Astrocyte (in vitro differentiated cells and primary cell): ENCODE measurements around the gene RAD51AP1. TPM values are rescaled to one million over a fixed set of nuclear protein-coding genes. Genes with fewer than 3 reads are reported as not detected.

Source experiments
- DNase-seq: peaks from one replicate; pipeline ENCODE4 v3.0.0-alpha.2; 2010; ENCODE audit warnings: low read depth
- FAIRE-seq: peaks from 2 replicates; lab custom pipeline; 2011; peaks lifted over from hg19 to GRCh38; lab: Jason Lieb, UNC
- H2AFZ ChIP-seq: 2 replicates; pipeline ENCODE4 v1.6.0; 2012; ENCODE audit warnings: low read depth, low read length, inconsistent platforms
- H3K27ac ChIP-seq: 2 replicates; pipeline ENCODE4 v1.5.1; 2011; ENCODE audit warnings: low read depth, low read length, inconsistent platforms
- H3K27me3 ChIP-seq: 2 replicates; pipeline ENCODE4 v1.6.0; 2011; ENCODE audit warnings: low read length, inconsistent platforms; ENCODE audit not compliant: insufficient read depth
- H3K36me3 ChIP-seq: 2 replicates; pipeline ENCODE4 v1.5.1; 2011; ENCODE audit warnings: low read length, inconsistent platforms; ENCODE audit not compliant: insufficient read depth
- H3K4me1 ChIP-seq: 2 replicates; pipeline ENCODE4 v1.5.1; 2011; ENCODE audit warnings: low read length, inconsistent platforms; ENCODE audit not compliant: insufficient read depth
- H3K4me2 ChIP-seq: 2 replicates; pipeline ENCODE4 v1.6.0; 2012; ENCODE audit warnings: low read length, inconsistent platforms
- H3K4me3 ChIP-seq: 2 replicates; pipeline ENCODE4 v1.5.1; 2011; ENCODE audit warnings: low read depth, mild to moderate bottlenecking, low read length, inconsistent platforms; ENCODE audit not compliant: insufficient read depth
- H3K79me2 ChIP-seq: 2 replicates; pipeline ENCODE4 v1.6.0; 2012; ENCODE audit warnings: mild to moderate bottlenecking, low read length, inconsistent platforms; ENCODE audit not compliant: insufficient read depth
- H3K9ac ChIP-seq: 2 replicates; pipeline ENCODE4 v1.6.0; 2012; ENCODE audit warnings: mild to moderate bottlenecking, low read length, inconsistent platforms
- H3K9me3 ChIP-seq: 2 replicates; pipeline ENCODE4 v1.5.1; 2012; ENCODE audit warnings: low read depth, mild to moderate bottlenecking, low read length, inconsistent platforms; ENCODE audit not compliant: insufficient read depth
- H4K20me1 ChIP-seq: 2 replicates; pipeline ENCODE4 v1.6.0; 2012; ENCODE audit warnings: low read length, inconsistent platforms; ENCODE audit not compliant: insufficient read depth
- H3K27ac Mint-ChIP-seq: one replicate; pipeline ENCODE4 v1.8.0; 2021; ENCODE audit warnings: mild to moderate bottlenecking, mixed read lengths; ENCODE audit not compliant: unreplicated experiment
- H3K27me3 Mint-ChIP-seq: one replicate; pipeline ENCODE4 v1.8.0; 2021; ENCODE audit warnings: low read depth, mixed read lengths; ENCODE audit not compliant: unreplicated experiment
- H3K36me3 Mint-ChIP-seq: one replicate; pipeline ENCODE4 v1.8.0; 2021; ENCODE audit warnings: low read depth, mixed read lengths; ENCODE audit not compliant: unreplicated experiment
- H3K4me1 Mint-ChIP-seq: one replicate; pipeline ENCODE4 v1.8.0; 2021; ENCODE audit warnings: low read depth, mixed read lengths; ENCODE audit not compliant: unreplicated experiment
- H3K4me3 Mint-ChIP-seq: one replicate; pipeline ENCODE4 v1.8.0; 2021; ENCODE audit warnings: mild to moderate bottlenecking, moderate library complexity, mixed read lengths; ENCODE audit not compliant: unreplicated experiment
- H3K9me3 Mint-ChIP-seq: one replicate; pipeline ENCODE4 v1.8.0; 2021; ENCODE audit warnings: mild to moderate bottlenecking, mixed read lengths; ENCODE audit not compliant: unreplicated experiment
- EZH2 ChIP-seq: IDR thresholded peaks from 2 replicates; pipeline ENCODE4 v1.6.1; 2012; ENCODE audit warnings: mild to moderate bottlenecking, low read length, inconsistent platforms; ENCODE audit not compliant: insufficient read depth
- total RNA-seq: library from RNA; stranded (reverse); gene quantifications from 2 replicates; pipeline ENCODE4 v1.2.1, GENCODE V29; 2021
- TF ChIP-seq, protein P1 (sequence below): IDR thresholded peaks from 2 replicates; pipeline ENCODE4 v1.5.1; 2011; ENCODE audit warnings: low read depth, mild to moderate bottlenecking, inconsistent platforms, low read length, moderate library complexity; ENCODE audit not compliant: insufficient read depth

RAD51AP1 gene
- total RNA-seq, 1 donor from 2014 or later = 5.3 TPM

- H2AFZ ChIP-seq = no peak overlapping the region
- H3K27ac Mint-ChIP-seq = no peak overlapping the region
- H3K27ac ChIP-seq = no peak overlapping the region
- no peaks in the 10 kb centered on the region for H4K20me1 ChIP-seq
- no peaks in the 10 kb centered on the region for H3K36me3 ChIP-seq
- H3K27me3 Mint-ChIP-seq = peaks cover 11% of the 10 kb centered on the region
- H3K9me3 Mint-ChIP-seq = peaks cover 3% of the 10 kb centered on the region
- no peak overlapping the region for H3K4me2 ChIP-seq
- H3K27me3 ChIP-seq = no peaks in the 10 kb centered on the region
- no peak overlapping the region for H3K4me3 ChIP-seq
- no peaks in the 10 kb centered on the region for H3K9me3 ChIP-seq
- no peaks in the 10 kb centered on the region for H3K4me1 ChIP-seq
- no peak overlapping the region for H3K9ac ChIP-seq
- H3K4me1 Mint-ChIP-seq = no peaks in the 10 kb centered on the region
- no peaks in the 10 kb centered on the region for H3K79me2 ChIP-seq
- DNase-seq (no peak), FAIRE-seq (no peak)
- H3K36me3 Mint-ChIP-seq = no peaks in the 10 kb centered on the region
- no peak overlapping the region for H3K4me3 Mint-ChIP-seq
- TF ChIP-seq, protein P1, sequence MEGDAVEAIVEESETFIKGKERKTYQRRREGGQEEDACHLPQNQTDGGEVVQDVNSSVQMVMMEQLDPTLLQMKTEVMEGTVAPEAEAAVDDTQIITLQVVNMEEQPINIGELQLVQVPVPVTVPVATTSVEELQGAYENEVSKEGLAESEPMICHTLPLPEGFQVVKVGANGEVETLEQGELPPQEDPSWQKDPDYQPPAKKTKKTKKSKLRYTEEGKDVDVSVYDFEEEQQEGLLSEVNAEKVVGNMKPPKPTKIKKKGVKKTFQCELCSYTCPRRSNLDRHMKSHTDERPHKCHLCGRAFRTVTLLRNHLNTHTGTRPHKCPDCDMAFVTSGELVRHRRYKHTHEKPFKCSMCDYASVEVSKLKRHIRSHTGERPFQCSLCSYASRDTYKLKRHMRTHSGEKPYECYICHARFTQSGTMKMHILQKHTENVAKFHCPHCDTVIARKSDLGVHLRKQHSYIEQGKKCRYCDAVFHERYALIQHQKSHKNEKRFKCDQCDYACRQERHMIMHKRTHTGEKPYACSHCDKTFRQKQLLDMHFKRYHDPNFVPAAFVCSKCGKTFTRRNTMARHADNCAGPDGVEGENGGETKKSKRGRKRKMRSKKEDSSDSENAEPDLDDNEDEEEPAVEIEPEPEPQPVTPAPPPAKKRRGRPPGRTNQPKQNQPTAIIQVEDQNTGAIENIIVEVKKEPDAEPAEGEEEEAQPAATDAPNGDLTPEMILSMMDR = peak; percentile 29
- TF ChIP-seq EZH2 = no peak
These were observed 40.8 kb downstream of the RAD51AP1 start for GRCh38 chr12:4579305-4580102.

DNA sequence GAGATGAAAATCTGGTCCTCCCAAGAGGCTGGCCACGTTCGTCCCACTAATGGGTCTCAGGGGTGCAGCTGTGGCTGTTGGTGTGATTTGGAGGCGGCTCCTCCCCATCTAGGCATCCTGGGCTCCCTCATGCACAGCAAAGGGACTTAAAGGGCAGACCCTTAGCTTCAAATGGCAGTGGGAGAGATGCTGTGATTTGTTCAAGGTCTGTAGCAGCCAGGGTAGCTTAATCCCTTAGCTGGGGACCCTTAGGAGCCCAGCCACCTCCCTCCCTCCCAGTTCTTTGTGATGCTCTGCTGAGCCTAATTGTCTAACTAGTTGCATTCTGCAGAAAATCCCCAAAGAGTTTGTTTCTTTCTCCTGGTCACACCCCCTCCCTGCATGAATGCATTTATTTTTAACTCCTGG is 41.6 kb downstream of the RAD51AP1 start:
- Mint-ChIP-seq H3K27ac (no peak overlapping the region), H3K9me3 (peaks cover 3% of the 10 kb centered on the region), H3K4me3 (no peak overlapping the region), H3K36me3 (no peaks in the 10 kb centered on the region), H3K27me3 (peaks cover 11% of the 10 kb centered on the region), H3K4me1 (no peaks in the 10 kb centered on the region)
- Histone ChIP-seq H4K20me1 (no peaks in the 10 kb centered on the region), H3K9ac (no peak overlapping the region), H3K4me2 (no peak overlapping the region), H3K9me3 (no peaks in the 10 kb centered on the region), H2AFZ (no peak overlapping the region), H3K36me3 (no peaks in the 10 kb centered on the region), H3K27me3 (no peaks in the 10 kb centered on the region), H3K4me3 (no peak overlapping the region), H3K79me2 (no peaks in the 10 kb centered on the region), H3K27ac (no peak overlapping the region), H3K4me1 (no peaks in the 10 kb centered on the region)
- TF ChIP-seq EZH2 = no peak
- TF ChIP-seq, protein P1 = no peak
- FAIRE-seq = no peak
- DNase-seq = no peak

GRCh38 chr12:4584281-4584680 is 45.6 kb downstream of the RAD51AP1 start:
- H3K79me2 ChIP-seq = no peaks in the 10 kb centered on the region
- Mint-ChIP-seq H3K27ac (no peak overlapping the region), H3K4me1 (no peaks in the 10 kb centered on the region), H3K9me3 (peaks cover 3% of the 10 kb centered on the region), H3K36me3 (no peaks in the 10 kb centered on the region), H3K4me3 (no peak overlapping the region), H3K27me3 (peaks cover 15% of the 10 kb centered on the region)
- H3K27ac ChIP-seq = no peak overlapping the region
- DNase-seq = no peak
- no peak for TF ChIP-seq EZH2
- TF ChIP-seq, protein P1 = no peak
- H4K20me1 ChIP-seq = no peaks in the 10 kb centered on the region
- no peaks in the 10 kb centered on the region for H3K9me3 ChIP-seq
- H3K9ac ChIP-seq = no peak overlapping the region
- no peak overlapping the region for H3K4me3 ChIP-seq
- H2AFZ ChIP-seq = no peak overlapping the region
- FAIRE-seq = no peak
- H3K4me2 ChIP-seq = no peak overlapping the region
- no peaks in the 10 kb centered on the region for H3K36me3 ChIP-seq
- H3K4me1 ChIP-seq = no peaks in the 10 kb centered on the region
- H3K27me3 ChIP-seq = no peaks in the 10 kb centered on the region
